GM21717 (cell line): Measurements from ENCODE around the gene STKLD1.
"Not testable (repeated sequence)": the region's sequence is repeated elsewhere in the genome, so short reads cannot be mapped to it uniquely, and the experiment has no call there.

Source experiments
- ATAC-seq: cut with Tn5 transposase; IDR thresholded peaks from one replicate; pipeline ENCODE4 v1.9.1; 2021; ENCODE audit warnings: mild to moderate bottlenecking, moderate library complexity; ENCODE audit not compliant: unreplicated experiment

The STKLD1 gene

GRCh38 chr9:133360400-133361393 is 15.5 kb upstream of the STKLD1 start:
- ATAC-seq = no peak

GRCh38 chr9:133361507-133362092 is 14.6 kb upstream of the STKLD1 start:
- ATAC-seq = no peak

GRCh38 chr9:133362359-133363044 is 13.7 kb upstream of the STKLD1 start:
- no peak for ATAC-seq

GRCh38 chr9:133366435-133366834 is 9.7 kb upstream of the STKLD1 start:
- ATAC-seq = no peak

GRCh38 chr9:133367221-133367620 is 8.9 kb upstream of the STKLD1 start:
- ATAC-seq = no peak

- ATAC-seq = no peak
Measured at GRCh38 chr9:133367778-133368177, 8.4 kb upstream of the STKLD1 start.

- no peak for ATAC-seq
Measured at GRCh38 chr9:133368249-133368881, 7.8 kb upstream of the STKLD1 start.

- ATAC-seq = no peak
Measured at GRCh38 chr9:133369422-133369821, 6.7 kb upstream of the STKLD1 start.

GRCh38 chr9:133369933-133370332 is 6.2 kb upstream of the STKLD1 start:
- ATAC-seq = no peak

- no peak for ATAC-seq
Measured at GRCh38 chr9:133370685-133371084, 5.5 kb upstream of the STKLD1 start.

GRCh38 chr9:133371261-133371711 is 4.9 kb upstream of the STKLD1 start:
- ATAC-seq = no peak

GRCh38 chr9:133372144-133372543 is 4.0 kb upstream of the STKLD1 start:
- ATAC-seq = no peak

- no peak for ATAC-seq
Measured at GRCh38 chr9:133374612-133375115, 1.5 kb upstream of the STKLD1 start.

- ATAC-seq = peak; percentile 8
Measured at GRCh38 chr9:133375116-133375723, 946 bp upstream of the STKLD1 start.

- not testable (repeated sequence) for ATAC-seq
Measured at GRCh38 chr9:133377280-133377679, 1.1 kb downstream of the STKLD1 start.

- no peak for ATAC-seq
Measured at GRCh38 chr9:133377721-133378216, 1.6 kb downstream of the STKLD1 start.

- ATAC-seq = no peak
Measured at GRCh38 chr9:133378408-133378962, 2.3 kb downstream of the STKLD1 start.

GRCh38 chr9:133379153-133380086 is 3.3 kb downstream of the STKLD1 start:
- no peak for ATAC-seq

- no peak for ATAC-seq
Measured at GRCh38 chr9:133380734-133381133, 4.6 kb downstream of the STKLD1 start.
